GM21381 (cell line): ENCODE measurements around the gene APMAP.

ENCODE experiments used
- ATAC-seq: cut with Tn5 transposase; IDR thresholded peaks from one replicate; pipeline ENCODE4 v1.9.1; 2021; ENCODE audit warnings: mild to moderate bottlenecking, moderate library complexity; ENCODE audit not compliant: unreplicated experiment

Gene APMAP

GRCh38 chr20:24992487-24993205 is at the start of gene APMAP:
APMAP (minus strand) TSS chr20:24992751; CDS start chr20:24992688, 63 bp downstream.
- peak; percentile 94 for ATAC-seq

- ATAC-seq, result no peak
Measured at GRCh38 chr20:25041813-25042530, 49.4 kb upstream of the APMAP start.

GRCh38 chr20:25040438-25040831 is 47.9 kb upstream of the APMAP start:
- ATAC-seq, result no peak

DNA sequence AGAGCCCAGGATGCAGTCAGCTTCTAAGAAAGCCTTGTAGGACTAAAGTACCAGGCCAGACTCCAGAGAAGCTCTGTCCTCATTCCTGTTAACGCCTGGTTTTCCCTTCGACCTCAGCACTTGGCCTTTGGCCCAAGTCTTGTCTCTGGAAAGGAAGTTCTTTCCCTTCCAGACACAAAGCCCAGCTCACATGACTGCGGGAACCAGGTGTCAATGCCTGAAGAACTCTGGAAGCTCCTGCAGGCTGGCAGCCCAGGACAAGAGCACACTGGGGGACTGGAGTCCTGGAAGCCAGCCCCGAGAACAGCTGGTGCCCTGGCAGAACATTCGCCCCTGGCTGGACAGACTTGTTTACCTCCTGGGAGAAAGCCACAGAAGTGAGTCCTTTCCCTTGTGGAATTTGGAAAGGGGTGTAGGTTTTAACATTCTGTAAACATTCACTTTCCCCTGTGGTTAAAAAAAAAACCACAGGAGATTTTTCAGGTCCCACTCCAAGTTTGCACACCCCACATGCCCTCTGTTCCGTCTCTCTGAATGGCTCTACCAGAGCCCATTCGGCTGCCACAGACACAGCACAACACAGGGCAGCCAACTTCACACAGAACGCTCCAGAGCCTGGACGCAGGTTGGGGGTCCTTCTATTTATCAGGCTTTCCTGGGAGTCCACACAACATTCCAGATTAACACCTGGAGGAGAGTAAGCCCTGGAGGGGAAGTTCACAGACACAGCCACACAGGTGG is 47.3 kb upstream of the APMAP start:
- no peak for ATAC-seq

GRCh38 chr20:25038591-25039015 is 46.1 kb upstream of the APMAP start:
- no peak for ATAC-seq

- ATAC-seq, result no peak
Measured at GRCh38 chr20:25038103-25038410, 45.5 kb upstream of the APMAP start.

- no peak for ATAC-seq
Measured at GRCh38 chr20:25037288-25038102, 44.9 kb upstream of the APMAP start.

DNA sequence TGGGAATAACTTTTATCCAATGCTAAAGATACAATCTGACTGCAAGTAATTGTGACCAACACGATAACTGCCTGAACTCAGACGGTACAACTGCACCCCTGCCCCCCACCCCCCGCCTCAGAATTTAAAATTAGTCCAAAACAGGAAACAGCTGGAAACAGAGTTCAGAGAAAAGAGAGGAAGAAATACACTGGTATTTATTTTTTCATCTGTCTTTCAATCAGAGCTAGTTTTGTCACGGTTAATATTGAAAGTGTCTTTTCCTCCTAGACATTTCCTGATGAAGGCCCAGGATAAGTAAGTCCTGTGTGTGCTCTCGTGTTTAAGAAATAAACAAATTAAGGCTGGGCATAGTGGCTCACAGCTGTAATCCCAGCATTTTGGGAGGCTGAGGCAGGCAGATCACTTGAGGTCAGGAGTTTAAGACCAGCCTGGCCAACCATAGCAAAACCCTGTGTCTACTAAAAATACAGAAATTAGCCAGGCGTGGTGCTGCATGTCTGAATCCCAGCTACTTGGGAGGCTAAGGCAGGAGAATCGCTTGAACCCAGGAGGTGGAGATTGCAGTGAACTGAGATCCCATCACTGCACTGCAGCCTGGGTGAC is 43.9 kb upstream of the APMAP start:
- no peak for ATAC-seq

DNA sequence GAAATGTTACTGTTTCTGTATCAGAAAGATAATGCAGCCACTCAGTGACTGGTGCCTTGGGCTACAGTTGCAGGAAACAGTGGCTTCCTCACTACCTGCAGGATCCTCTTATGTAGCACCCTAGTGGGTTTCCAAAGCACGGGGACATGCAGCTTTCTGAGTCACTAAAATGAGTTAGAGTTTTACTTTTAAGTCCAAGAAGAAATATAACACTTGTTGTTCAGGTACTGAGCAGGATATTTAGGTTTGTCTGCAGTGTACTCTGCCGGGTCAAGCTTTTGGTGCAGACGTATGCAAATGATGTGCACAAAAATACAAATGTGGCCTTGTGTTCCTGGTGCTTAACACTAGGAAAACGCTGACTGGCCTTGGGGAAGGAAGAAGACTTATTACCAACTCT is 43.4 kb upstream of the APMAP start:
- peak; percentile 41 for ATAC-seq

GRCh38 chr20:25033924-25034300 is 41.4 kb upstream of the APMAP start:
- ATAC-seq, result no peak

GRCh38 chr20:25033265-25033923 is 40.8 kb upstream of the APMAP start:
- ATAC-seq, result no peak

DNA sequence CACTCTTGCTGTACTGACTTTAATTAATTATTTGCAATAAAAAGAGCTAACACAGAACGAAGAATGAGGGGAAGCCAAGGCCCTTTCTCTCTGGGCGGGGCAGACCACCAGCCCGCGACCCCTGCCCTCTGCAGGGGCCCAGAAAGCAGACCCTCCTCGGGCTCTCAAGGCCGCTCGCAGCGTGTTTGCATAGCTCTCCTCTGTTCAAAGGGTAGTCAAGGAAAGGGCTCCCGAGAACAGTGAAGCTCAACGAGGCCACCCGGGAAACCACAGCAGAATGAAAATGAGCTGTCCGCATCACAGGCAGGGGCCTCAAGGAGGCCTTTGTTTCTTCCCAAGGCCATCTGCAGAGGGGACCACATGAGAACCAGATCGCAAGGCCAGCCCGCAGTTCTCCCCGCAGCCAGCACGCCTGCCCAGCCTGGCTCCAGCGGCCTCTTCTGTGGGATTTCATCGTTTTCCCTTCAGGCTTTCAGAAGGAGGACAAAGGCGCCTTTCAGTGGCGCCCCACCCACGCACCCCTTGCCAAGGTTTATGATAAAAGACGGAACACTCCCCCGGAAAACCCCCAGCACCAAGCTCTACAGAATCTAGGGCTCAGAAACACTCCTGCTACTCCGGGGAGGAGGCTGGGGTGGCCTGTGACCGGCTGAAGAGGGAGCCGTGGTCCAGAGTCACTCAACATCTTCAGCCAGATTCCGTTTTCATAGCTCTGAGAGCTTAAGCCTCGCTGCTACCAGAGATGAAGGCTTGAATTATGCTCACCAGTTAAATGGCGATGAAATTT is 40.1 kb upstream of the APMAP start:
- ATAC-seq, result no peak

- ATAC-seq, result no peak
Measured at GRCh38 chr20:25032065-25032477, 39.5 kb upstream of the APMAP start.

GRCh38 chr20:25031241-25031640 is 38.7 kb upstream of the APMAP start:
- ATAC-seq, result no peak

- no peak for ATAC-seq
Measured at GRCh38 chr20:25030649-25031207, 38.2 kb upstream of the APMAP start.

- ATAC-seq, result no peak
Measured at GRCh38 chr20:25030007-25030648, 37.6 kb upstream of the APMAP start.

- no peak for ATAC-seq
Measured at GRCh38 chr20:25025986-25026605, 33.5 kb upstream of the APMAP start.
